ENCODE results near the gene RNASET2.

DNA sequence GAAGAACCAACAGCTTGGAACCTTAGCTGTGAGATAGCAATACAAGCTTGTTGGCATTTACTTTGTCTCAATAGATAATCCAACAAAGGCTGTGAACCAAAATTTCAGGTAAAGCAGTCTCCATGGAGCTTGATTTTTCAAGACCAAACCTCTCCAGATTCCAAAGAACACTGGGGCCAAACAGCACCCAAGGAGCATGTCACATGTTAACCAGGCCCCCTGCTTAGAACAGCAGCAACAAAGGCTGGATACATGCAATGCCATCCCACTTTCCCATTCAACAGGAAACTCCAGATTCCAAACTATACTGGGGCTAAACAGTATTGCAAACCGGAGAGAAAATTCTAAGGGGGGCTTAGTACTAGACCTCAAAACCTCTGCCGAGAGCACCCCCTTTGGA lies 15.8 kb upstream of the RNASET2 start:
- TF ChIP-seq REST (IDR thresholded peaks at IDR 0.05; ENCODE audit: insufficient read depth in 1 of 2, low read depth in 2 of 2, low read length in 2 of 2) (no peak), POLR2AphosphoS5 (IDR thresholded peaks at IDR 0.05; ENCODE audit: low read depth, low read length) (no peak)
